OCI-LY3 (cell line): ENCODE measurements around the gene CCL11.

ENCODE experiments used
- EZH2phosphoT487 ChIP-seq: fragments of 200-600 bp; shearing (Covaris generic); IDR thresholded peaks from 2 replicates; pipeline ENCODE4 v1.6.1; 2018; ENCODE audit warnings: antibody characterized with exemption, mixed run types, low read depth
- TF ChIP-seq, protein P1 (sequence below): fragments of 200-600, 300-600 bp; sonication (generic); IDR thresholded peaks from 2 replicates; pipeline ENCODE4 v1.5.1; 2014; ENCODE audit warnings: antibody characterized with exemption, low read length, low read depth

DNA sequence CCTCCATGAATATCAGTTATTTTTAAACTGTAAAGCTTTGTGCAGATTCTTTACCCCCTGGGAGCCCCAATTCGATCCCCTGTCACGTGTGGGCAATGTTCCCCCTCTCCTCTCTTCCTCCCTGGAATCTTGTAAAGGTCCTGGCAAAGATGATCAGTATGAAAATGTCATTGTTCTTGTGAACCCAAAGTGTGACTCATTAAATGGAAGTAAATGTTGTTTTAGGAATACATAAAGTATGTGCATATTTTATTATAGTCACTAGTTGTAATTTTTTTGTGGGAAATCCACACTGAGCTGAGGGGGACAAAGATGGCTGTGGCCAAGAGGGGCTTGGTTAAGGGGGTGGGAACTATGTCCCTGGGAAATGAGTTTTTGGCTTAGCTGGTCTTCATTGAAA, 2.3 kb downstream of the CCL11 start:
- TF ChIP-seq, protein P1, sequence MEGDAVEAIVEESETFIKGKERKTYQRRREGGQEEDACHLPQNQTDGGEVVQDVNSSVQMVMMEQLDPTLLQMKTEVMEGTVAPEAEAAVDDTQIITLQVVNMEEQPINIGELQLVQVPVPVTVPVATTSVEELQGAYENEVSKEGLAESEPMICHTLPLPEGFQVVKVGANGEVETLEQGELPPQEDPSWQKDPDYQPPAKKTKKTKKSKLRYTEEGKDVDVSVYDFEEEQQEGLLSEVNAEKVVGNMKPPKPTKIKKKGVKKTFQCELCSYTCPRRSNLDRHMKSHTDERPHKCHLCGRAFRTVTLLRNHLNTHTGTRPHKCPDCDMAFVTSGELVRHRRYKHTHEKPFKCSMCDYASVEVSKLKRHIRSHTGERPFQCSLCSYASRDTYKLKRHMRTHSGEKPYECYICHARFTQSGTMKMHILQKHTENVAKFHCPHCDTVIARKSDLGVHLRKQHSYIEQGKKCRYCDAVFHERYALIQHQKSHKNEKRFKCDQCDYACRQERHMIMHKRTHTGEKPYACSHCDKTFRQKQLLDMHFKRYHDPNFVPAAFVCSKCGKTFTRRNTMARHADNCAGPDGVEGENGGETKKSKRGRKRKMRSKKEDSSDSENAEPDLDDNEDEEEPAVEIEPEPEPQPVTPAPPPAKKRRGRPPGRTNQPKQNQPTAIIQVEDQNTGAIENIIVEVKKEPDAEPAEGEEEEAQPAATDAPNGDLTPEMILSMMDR = no peak
- no peak for TF ChIP-seq EZH2phosphoT487
